Measurements from ENCODE around the gene TCEANC2. TPM values are rescaled to one million over a fixed set of nuclear protein-coding genes. Genes with fewer than 3 reads are reported as not detected.

The TCEANC2 gene
- total and polyA plus RNA-seq, 4 donors: 0.89 to 2.1 (median 1.7) TPM

DNA sequence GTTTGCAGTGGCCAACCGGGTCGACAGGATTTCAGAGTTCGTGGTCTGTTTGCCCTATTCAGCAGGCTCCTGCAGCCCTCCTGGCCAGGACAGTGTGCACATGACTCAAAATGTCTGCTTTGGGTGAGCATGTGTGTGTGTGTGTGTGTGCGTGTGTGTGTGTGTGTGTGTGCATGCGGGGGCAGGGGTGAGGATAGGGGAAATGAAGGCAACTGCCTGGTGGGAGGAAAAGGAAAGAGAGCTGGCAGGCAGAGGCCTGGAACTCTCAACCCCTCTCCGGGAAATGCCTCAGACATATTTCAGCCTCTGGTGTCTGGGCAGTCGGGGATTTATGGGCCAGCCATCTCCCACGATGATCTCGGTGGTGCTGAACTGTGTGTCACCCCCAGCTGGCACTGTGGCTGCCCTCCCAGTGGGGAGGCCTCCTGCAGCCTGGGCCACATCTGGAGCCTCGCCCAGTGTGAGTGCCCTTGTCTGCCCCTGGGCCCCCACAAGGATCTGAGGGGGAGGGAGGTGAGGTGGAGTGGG, 84.2 kb downstream of the TCEANC2 start:
- Histone ChIP-seq H3K36me3 (ENCODE audit: control insufficient read depth in 4 of 4, insufficient read depth in 3 of 4, low read depth in 1 of 4, low read length in 3 of 4) (no peaks in the 10 kb centered on the region), H3K9me3 (ENCODE audit: control insufficient read depth in 4 of 4, low read length in 3 of 4) (no peaks in the 10 kb centered on the region), H3K4me3 (ENCODE audit: low read depth in 1 of 3, low read length in 3 of 3) (no peak overlapping the region), H3K27me3 (ENCODE audit: control insufficient read depth in 4 of 4, insufficient read depth in 4 of 4, low read length in 3 of 4) (no peaks in the 10 kb centered on the region), H3K9ac (ENCODE audit: low read depth in 1 of 2, low read length in 2 of 2) (no peak overlapping the region), H3K27ac (ENCODE audit: low read depth in 1 of 2, low read length in 2 of 2) (no peak overlapping the region), H3K4me1 (ENCODE audit: control insufficient read depth in 4 of 4, insufficient read depth in 4 of 4, low read length in 3 of 4) (no peaks in the 10 kb centered on the region)
- peak; percentile 23 for TF ChIP-seq NR2F2 (IDR thresholded peaks at IDR 0.05)
- TF ChIP-seq, protein P1, sequence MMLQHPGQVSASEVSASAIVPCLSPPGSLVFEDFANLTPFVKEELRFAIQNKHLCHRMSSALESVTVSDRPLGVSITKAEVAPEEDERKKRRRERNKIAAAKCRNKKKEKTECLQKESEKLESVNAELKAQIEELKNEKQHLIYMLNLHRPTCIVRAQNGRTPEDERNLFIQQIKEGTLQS (IDR thresholded peaks at IDR 0.05): no peak
- DNase-seq (ENCODE audit: low spot score): no peak
- 55% methylated on average over 10 of the region's 10 CpGs for WGBS

DNA sequence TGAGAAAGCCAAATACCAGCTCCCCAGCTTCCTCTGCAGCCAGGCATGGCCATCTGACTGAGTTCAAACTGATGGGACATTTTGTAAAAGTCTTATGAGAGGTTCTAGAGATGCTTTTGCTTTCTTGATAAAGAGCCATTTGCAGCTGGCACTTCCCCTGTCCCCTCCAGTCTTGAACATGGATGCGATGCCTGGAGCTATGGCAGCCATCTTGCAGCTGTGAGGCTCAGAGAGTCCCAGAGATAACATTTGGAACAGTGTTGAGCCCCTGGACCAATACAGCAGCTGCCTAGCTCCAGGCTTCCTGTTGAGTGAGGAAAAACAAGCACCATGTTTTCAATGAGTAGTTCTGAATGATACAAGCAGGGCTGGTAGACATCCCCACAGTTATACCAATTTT, 85.6 kb downstream of the TCEANC2 start:
- Histone ChIP-seq H3K4me1 (ENCODE audit: control insufficient read depth in 4 of 4, insufficient read depth in 4 of 4, low read length in 3 of 4) (no peaks in the 10 kb centered on the region), H3K36me3 (ENCODE audit: control insufficient read depth in 4 of 4, insufficient read depth in 3 of 4, low read depth in 1 of 4, low read length in 3 of 4) (no peaks in the 10 kb centered on the region), H3K9me3 (ENCODE audit: control insufficient read depth in 4 of 4, low read length in 3 of 4) (no peaks in the 10 kb centered on the region), H3K27me3 (ENCODE audit: control insufficient read depth in 4 of 4, insufficient read depth in 4 of 4, low read length in 3 of 4) (no peaks in the 10 kb centered on the region), H3K9ac (ENCODE audit: low read depth in 1 of 2, low read length in 2 of 2) (no peak overlapping the region), H3K4me3 (ENCODE audit: low read depth in 1 of 3, low read length in 3 of 3) (no peak overlapping the region), H3K27ac (ENCODE audit: low read depth in 1 of 2, low read length in 2 of 2) (no peak overlapping the region)
- 98% methylated on average over 1 of the region's 1 CpG for WGBS
- no peak for TF ChIP-seq FOXA1 (IDR thresholded peaks at IDR 0.05)
- TF ChIP-seq, protein P2, sequence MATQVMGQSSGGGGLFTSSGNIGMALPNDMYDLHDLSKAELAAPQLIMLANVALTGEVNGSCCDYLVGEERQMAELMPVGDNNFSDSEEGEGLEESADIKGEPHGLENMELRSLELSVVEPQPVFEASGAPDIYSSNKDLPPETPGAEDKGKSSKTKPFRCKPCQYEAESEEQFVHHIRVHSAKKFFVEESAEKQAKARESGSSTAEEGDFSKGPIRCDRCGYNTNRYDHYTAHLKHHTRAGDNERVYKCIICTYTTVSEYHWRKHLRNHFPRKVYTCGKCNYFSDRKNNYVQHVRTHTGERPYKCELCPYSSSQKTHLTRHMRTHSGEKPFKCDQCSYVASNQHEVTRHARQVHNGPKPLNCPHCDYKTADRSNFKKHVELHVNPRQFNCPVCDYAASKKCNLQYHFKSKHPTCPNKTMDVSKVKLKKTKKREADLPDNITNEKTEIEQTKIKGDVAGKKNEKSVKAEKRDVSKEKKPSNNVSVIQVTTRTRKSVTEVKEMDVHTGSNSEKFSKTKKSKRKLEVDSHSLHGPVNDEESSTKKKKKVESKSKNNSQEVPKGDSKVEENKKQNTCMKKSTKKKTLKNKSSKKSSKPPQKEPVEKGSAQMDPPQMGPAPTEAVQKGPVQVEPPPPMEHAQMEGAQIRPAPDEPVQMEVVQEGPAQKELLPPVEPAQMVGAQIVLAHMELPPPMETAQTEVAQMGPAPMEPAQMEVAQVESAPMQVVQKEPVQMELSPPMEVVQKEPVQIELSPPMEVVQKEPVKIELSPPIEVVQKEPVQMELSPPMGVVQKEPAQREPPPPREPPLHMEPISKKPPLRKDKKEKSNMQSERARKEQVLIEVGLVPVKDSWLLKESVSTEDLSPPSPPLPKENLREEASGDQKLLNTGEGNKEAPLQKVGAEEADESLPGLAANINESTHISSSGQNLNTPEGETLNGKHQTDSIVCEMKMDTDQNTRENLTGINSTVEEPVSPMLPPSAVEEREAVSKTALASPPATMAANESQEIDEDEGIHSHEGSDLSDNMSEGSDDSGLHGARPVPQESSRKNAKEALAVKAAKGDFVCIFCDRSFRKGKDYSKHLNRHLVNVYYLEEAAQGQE (IDR thresholded peaks at IDR 0.05): no peak
- TF ChIP-seq GABPA (IDR thresholded peaks at IDR 0.05 in 1 of 2, conservative IDR thresholded peaks at IDR 0.05 in 1 of 2): no peak
- TF ChIP-seq, protein P1 (IDR thresholded peaks at IDR 0.05): no peak
- no peak for DNase-seq (ENCODE audit: low spot score)

DNA sequence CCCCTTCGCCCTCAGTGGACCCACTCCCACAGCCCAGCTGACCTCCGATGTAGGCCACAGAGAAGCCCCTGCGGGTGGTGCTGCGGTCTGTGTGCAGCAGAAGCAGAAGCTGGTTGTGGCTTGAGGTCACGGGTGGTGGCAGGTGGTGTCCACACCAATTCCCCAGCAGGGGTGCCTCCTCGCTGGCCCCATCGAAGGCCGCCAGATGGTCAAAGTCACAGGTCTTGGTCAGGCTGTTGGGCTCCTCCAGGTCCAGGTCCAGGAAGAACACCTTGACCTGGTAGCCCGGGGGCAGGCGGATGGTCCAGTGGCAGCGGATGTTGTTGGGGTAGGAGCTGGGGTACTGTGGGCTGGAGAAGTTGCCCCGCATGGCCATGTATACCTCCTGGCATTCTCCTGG, 86.3 kb downstream of the TCEANC2 start:
- WGBS: 97% methylated on average over 12 of the region's 12 CpGs
- TF ChIP-seq FOXA2 (IDR thresholded peaks at IDR 0.05) (no peak), RAD21 (IDR thresholded peaks at IDR 0.05) (no peak), SP1 (IDR thresholded peaks at IDR 0.05) (no peak), NR2F2 (IDR thresholded peaks at IDR 0.05) (no peak), RXRA (IDR thresholded peaks at IDR 0.05) (no peak), JUND (IDR thresholded peaks at IDR 0.05) (no peak), FOXA1 (IDR thresholded peaks at IDR 0.05) (no peak), YY1 (IDR thresholded peaks at IDR 0.05) (no peak), HNF4A (conservative IDR thresholded peaks at IDR 0.05) (no peak), EGR1 (IDR thresholded peaks at IDR 0.05; ENCODE audit: low read depth in 2 of 2) (no peak), TAF1 (conservative IDR thresholded peaks at IDR 0.05) (no peak)
- TF ChIP-seq, protein P2 (IDR thresholded peaks at IDR 0.05): no peak
- TF ChIP-seq, protein P3, sequence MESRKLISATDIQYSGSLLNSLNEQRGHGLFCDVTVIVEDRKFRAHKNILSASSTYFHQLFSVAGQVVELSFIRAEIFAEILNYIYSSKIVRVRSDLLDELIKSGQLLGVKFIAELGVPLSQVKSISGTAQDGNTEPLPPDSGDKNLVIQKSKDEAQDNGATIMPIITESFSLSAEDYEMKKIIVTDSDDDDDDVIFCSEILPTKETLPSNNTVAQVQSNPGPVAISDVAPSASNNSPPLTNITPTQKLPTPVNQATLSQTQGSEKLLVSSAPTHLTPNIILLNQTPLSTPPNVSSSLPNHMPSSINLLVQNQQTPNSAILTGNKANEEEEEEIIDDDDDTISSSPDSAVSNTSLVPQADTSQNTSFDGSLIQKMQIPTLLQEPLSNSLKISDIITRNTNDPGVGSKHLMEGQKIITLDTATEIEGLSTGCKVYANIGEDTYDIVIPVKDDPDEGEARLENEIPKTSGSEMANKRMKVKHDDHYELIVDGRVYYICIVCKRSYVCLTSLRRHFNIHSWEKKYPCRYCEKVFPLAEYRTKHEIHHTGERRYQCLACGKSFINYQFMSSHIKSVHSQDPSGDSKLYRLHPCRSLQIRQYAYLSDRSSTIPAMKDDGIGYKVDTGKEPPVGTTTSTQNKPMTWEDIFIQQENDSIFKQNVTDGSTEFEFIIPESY (IDR thresholded peaks at IDR 0.05): no peak
- no peak overlapping the region for H3K27ac ChIP-seq (ENCODE audit: low read depth in 1 of 2, low read length in 2 of 2)
- DNase-seq (ENCODE audit: low spot score): no peak
- no peaks in the 10 kb centered on the region for H3K36me3 ChIP-seq (ENCODE audit: control insufficient read depth in 4 of 4, insufficient read depth in 3 of 4, low read depth in 1 of 4, low read length in 3 of 4)
- H3K4me3 ChIP-seq (ENCODE audit: low read depth in 1 of 3, low read length in 3 of 3): no peak overlapping the region
- H3K9ac ChIP-seq (ENCODE audit: low read depth in 1 of 2, low read length in 2 of 2): no peak overlapping the region
- no peaks in the 10 kb centered on the region for H3K27me3 ChIP-seq (ENCODE audit: control insufficient read depth in 4 of 4, insufficient read depth in 4 of 4, low read length in 3 of 4)
- H3K9me3 ChIP-seq (ENCODE audit: control insufficient read depth in 4 of 4, low read length in 3 of 4): no peaks in the 10 kb centered on the region
- H3K4me1 ChIP-seq (ENCODE audit: control insufficient read depth in 4 of 4, insufficient read depth in 4 of 4, low read length in 3 of 4): no peaks in the 10 kb centered on the region
